NCI-H2196 (cell line): ENCODE measurements around the gene HARBI1.
"Not testable (repeated sequence)": the region's sequence is repeated elsewhere in the genome, so short reads cannot be mapped to it uniquely, and the experiment has no call there.

Source experiments
- DNase-seq: peaks from one replicate; lab custom pipeline; 2025; ENCODE audit not compliant: unreplicated experiment; lab: John Stamatoyannopoulos, UW

Gene HARBI1

GRCh38 chr11:46597609-46598219 is 19.3 kb downstream of the HARBI1 start:
- no peak for DNase-seq

- DNase-seq = no peak
These were observed 19.9 kb downstream of the HARBI1 start for GRCh38 chr11:46597155-46597554.

GRCh38 chr11:46594785-46595184 is 22.2 kb downstream of the HARBI1 start:
- no peak for DNase-seq

GRCh38 chr11:46594374-46594700 is 22.7 kb downstream of the HARBI1 start:
- DNase-seq = no peak

GRCh38 chr11:46593550-46594373 is 23.3 kb downstream of the HARBI1 start, which contains the start of gene AMBRA1:
Gene AMBRA1 (minus strand): TSS chr11:46594023. CDS start chr11:46548380, 45,643 bp downstream.
- DNase-seq = peak; percentile 91

- DNase-seq = peak; percentile 8
These were observed 26.1 kb downstream of the HARBI1 start for GRCh38 chr11:46590740-46591605.

GRCh38 chr11:46588915-46589314 is 28.1 kb downstream of the HARBI1 start:
- DNase-seq = no peak

GRCh38 chr11:46588131-46588530 is 28.9 kb downstream of the HARBI1 start:
- no peak for DNase-seq

GRCh38 chr11:46583513-46583912 is 33.5 kb downstream of the HARBI1 start:
- DNase-seq = not testable (repeated sequence)

GRCh38 chr11:46582588-46582987 is 34.4 kb downstream of the HARBI1 start:
- no peak for DNase-seq

GRCh38 chr11:46577058-46577457 is 40.0 kb downstream of the HARBI1 start:
- DNase-seq = no peak

GRCh38 chr11:46574656-46575055 is 42.4 kb downstream of the HARBI1 start:
- DNase-seq = no peak

- DNase-seq = no peak
These were observed 46.1 kb downstream of the HARBI1 start for GRCh38 chr11:46570790-46571398.

GRCh38 chr11:46565232-46565840 is 51.7 kb downstream of the HARBI1 start:
- DNase-seq = no peak

- DNase-seq = no peak
These were observed 52.6 kb downstream of the HARBI1 start for GRCh38 chr11:46564459-46564858.

- no peak for DNase-seq
These were observed 54.5 kb downstream of the HARBI1 start for GRCh38 chr11:46562527-46562926.

- DNase-seq = peak; percentile 55
These were observed 56.6 kb downstream of the HARBI1 start for GRCh38 chr11:46560300-46560991.

- no peak for DNase-seq
These were observed 57.2 kb downstream of the HARBI1 start for GRCh38 chr11:46559815-46560214.

- DNase-seq = no peak
These were observed 59.3 kb downstream of the HARBI1 start for GRCh38 chr11:46557684-46558151.
